NOMO-1 treated with dmso at 0.1 percent for 144 hours (cell line): Measurements from ENCODE around the gene PLXNB3.

Experiments used
- DNase-seq: peaks from one replicate; lab custom pipeline; 2025; ENCODE audit not compliant: unreplicated experiment; lab: John Stamatoyannopoulos, UW

PLXNB3 gene

DNA sequence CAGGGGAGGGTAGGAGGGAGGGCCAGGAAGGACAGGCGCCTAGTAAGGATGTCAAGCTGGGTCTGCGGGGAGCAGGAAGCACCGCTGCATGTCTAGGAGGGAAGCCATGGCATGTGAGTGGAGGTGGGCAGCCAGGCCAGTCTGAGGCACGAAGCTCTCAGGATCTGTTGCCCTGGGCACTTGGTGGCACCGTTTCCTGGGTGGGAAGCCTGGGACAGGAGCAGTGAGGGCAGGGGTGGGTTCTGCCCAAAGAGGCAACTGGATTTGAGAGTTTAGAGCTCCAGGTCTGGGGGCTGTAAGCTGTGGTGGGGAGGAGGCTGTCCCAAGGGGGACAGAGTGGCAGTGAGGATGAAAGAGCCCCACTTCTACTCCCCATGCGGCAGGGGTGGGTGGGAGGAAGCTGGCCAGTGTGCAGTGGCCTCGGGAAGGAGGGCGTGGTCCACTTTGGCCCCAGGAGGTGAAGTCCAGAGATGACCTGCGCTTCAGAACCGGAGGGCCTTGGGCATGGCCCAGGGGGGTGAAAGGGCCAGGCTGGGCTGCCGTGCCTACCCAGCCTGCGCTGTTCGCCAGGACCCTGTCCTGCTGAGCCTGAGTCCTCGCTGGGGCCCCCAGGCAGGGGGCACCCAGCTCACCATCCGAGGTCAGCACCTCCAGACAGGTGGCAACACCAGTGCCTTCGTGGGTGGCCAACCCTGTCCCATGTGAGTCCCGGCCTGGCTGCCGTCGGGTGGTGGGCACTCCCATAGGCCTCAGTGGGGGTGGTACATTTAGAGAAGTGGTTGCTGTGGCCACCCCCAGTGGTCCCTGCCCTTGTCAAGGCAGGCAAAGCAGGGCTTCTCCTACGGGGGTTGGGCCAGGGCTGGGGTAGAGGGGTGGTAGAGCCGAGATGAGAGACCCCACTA is 8.5 kb downstream of the PLXNB3 start:
- no peak for DNase-seq

DNA sequence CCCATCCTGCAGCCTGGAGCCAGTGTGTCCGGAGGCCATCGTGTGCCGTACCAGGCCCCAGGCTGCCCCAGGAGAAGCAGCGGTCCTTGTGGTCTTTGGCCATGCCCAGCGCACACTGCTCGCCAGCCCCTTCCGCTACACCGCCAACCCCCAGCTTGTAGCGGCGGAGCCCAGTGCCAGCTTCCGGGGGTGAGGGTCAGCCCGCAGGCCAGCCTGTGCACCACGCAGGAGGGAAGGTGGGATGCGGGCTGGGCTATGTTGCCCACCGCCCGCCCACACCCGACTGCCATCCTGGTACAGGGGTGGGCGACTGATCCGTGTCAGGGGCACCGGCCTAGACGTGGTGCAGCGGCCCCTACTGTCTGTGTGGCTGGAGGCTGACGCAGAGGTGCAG is 9.2 kb downstream of the PLXNB3 start:
- DNase-seq: no peak

DNA sequence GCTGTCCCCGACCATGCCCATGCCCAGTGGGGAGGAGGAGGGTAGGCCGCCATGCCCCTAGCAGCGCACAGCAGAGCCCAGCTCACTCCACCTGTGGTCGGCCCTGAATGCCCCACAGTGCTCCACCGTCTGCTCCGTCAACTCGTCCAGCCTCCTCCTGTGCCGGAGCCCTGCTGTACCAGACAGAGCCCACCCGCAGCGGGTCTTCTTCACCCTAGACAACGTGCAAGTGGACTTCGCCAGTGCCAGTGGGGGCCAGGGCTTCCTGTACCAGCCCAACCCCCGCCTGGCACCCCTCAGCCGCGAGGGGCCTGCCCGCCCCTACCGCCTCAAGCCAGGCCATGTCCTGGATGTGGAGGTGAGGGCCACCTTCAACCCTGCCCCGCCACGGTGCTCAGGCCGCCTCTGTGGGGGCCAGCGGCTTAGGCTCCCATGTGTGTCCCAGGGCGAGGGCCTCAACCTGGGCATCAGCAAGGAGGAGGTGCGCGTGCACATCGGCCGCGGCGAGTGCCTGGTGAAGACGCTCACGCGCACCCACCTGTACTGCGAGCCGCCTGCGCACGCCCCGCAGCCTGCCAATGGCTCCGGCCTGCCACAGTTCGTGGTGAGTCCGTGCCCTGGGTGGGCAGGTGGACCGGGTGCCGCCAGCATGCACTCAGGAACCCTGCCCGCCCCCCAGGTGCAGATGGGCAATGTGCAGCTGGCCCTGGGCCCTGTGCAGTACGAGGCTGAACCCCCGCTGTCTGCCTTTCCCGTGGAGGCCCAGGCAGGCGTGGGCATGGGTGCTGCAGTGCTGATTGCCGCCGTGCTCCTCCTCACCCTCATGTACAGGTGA is 9.9 kb downstream of the PLXNB3 start:
- DNase-seq: no peak

DNA sequence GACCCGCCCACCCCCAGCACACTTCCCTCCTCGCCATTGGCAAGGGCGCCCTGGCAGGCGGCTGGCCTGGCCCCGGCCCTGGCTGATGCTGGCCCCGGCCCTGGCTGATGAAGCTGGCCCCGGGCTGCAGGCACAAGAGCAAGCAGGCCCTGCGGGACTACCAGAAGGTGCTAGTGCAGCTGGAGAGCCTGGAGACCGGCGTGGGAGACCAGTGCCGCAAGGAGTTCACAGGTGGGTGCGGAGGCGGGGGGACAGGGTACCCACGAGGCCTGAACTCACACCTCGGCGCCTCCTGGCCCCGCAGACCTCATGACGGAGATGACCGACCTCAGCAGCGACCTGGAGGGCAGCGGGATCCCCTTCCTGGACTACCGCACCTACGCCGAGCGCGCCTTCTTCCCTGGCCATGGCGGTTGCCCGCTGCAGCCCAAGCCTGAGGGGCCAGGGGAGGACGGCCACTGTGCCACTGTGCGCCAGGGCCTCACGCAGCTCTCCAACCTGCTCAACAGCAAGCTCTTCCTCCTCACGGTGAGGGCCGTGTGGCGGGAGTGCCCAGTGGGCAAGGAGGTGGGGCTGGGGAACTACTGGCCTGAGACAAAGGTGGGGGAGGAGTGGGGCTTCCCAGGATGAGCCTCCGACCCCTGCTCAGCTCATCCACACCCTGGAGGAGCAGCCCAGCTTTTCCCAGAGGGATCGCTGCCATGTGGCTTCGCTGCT is 10.7 kb downstream of the PLXNB3 start:
- DNase-seq: no peak

DNA sequence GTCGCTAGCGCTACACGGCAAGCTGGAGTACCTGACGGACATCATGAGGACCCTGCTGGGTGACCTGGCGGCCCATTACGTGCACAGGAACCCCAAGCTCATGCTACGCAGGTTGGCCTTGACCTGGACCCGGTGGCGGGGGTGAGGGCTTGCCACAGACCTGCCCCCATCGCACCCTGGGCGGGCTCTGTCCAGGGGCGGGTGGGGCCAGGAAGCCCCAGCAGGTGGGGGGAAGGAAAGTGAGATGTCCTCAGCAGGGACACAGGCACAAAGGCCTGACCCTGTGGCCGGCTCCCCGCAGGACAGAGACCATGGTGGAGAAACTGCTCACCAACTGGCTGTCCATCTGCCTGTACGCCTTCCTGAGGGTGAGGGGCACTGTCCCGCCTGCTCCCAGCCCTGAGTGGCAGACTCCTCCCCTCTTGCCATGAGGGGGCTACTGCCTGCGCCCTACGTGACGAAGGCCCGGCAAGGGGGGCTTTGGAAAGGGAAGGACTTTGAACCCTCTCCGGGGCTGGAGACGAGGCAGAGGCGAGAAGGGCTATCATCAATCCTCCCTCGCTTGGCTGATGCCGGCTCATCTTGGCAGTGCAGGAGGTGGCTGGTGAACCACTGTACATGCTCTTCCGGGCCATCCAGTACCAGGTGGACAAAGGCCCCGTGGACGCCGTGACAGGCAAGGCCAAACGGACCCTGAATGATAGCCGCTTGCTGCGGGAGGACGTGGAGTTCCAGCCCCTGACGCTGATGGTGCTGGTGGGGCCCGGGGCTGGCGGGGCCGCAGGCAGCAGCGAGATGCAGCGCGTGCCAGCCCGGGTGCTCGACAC is 11.5 kb downstream of the PLXNB3 start:
- DNase-seq: no peak

DNA sequence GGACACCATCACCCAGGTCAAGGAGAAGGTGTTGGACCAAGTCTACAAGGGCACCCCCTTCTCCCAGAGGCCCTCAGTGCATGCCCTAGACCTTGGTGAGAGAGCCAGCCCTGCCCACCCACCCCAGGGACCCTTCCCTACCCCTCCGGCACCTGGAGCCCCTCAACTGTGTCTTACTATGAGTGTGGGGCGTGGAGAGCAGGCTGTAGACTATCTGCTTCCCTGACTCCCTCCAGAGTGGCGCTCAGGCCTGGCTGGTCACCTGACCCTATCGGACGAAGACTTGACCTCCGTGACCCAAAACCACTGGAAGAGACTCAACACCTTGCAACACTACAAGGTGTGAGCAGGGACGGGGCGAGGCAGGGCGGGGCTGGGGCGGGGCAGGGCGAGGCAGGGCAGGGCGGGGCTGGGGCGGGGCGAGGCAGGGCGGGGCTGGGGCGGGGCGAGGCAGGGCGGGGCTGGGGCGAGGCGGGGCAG is 12.1 kb downstream of the PLXNB3 start:
- no peak for DNase-seq

DNA sequence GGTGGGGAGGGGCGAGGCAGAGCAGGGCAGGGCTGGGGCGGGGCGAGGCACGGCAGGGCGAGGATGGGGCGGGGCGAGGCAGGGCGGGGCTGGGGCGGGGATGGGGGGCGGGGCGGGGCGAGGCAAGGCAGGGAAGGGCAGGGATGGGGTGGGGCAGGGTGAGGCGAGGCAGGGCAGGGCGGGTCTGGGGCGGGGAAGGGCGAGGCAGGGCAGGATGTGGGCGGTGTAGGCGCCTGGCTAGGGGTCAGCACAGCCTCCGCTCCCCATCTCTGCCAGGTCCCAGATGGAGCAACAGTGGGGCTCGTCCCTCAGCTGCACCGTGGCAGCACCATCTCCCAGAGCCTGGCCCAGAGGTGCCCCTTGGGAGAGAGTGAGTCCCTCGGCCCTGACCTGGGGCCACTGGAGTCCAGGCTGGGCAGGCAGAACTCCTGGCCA is 12.6 kb downstream of the PLXNB3 start:
- DNase-seq: no peak

DNA sequence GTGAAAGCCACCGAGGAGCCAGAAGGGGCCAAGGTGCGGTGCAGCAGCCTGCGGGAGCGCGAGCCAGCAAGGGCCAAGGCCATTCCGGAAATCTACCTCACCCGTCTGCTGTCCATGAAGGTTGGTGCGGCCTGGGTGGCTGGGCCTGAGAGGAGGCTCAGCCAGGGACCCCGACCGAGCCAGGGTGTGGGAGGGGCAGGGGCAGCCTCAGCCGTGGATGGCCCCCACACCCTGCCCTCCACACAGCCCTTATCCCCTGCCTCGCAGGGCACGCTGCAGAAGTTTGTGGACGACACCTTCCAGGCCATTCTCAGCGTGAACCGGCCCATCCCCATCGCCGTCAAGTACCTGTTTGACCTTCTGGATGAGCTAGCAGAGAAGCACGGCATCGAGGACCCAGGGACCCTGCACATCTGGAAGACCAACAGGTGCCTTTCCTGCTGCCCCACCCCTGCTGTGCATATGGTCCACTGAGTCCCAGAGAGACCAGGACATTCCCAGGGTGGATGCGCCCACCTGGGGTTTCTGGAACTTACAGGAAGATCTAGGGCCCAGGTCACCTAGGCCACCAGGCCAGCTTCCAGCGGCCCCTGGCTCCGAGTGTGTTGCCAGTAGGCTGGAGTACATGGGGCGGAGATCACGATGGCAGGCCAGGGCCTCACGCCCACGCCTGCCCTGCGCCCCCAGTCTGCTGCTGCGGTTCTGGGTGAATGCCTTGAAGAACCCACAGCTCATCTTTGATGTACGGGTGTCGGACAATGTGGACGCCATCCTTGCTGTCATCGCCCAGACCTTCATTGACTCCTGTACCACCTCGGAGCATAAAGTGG is 13.4 kb downstream of the PLXNB3 start:
- no peak for DNase-seq

DNA sequence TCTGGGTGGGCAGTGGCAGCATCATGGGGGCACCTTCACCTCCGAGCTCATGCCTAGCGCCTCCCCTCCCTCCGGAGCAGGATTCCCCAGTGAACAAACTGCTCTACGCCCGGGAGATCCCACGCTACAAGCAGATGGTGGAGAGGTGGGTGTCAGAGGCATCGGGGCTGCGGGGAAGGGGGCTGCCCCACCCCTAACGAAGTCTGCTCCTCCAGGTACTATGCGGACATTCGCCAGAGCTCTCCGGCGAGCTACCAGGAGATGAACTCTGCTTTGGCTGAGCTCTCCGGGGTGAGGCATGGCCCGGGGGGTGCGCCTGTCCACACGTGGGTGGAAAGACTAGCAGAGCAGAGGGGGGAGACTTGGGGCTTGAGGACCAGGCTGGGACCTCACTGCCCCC is 14.1 kb downstream of the PLXNB3 start:
- DNase-seq: no peak

DNA sequence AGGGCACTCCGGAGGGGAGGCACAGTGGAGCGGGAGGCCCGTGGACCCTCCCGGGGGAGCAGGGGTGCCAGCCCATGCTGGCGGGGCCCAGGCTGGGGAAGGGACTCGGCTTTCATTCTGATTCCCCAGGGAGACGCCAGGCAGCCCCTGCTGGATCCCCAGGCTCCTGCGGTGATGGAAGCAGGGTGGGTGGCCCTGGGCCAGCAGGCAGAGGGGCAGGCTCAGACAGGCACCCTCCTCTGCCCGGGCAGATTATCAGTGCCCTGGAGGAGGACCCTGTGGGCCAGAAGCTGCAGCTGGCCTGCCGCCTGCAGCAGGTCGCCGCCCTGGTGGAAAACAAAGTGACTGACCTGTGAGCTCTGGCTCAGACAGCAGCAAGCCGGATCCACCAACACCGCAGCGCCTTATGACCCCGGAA is 14.6 kb downstream of the PLXNB3 start:
- no peak for DNase-seq

DNA sequence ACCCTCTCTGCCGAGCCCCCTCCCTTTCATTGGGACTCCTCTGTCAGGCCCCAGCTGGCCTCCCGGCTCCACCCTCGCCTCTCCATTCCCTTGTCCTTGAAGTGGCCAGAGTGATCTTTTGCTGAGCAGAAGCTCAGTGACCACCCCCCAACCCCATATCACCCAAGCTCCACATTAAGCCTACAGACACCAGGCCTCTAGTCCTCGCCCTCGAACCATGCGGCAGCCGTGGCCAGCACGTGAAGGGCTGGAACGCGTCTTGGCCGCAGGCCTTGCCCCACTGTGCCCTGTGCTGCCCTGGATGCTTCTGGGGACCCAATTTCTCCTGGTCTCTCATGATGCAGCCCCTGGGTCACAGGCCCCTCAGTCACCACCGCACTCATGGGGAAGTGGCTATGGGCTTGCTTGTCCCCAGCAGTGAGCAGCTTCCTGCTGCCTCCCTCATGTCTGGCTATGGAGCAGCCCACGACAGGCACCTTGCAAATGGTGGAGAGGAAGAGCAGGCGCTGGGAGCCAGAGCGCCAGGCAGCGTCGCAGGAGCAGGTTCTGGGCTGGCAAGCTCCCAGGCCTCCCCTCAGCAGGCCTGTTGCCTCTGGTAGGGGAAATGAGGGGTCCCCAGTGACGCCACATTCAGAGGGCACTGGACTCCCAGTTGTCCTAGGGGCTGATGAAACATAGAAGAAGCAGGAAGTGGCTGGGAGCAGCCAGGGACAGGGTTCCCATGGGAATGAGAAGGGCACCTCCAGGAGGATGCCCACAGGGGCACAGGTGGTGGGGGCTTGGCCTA is 16.0 kb downstream of the PLXNB3 start:
- no peak for DNase-seq

DNA sequence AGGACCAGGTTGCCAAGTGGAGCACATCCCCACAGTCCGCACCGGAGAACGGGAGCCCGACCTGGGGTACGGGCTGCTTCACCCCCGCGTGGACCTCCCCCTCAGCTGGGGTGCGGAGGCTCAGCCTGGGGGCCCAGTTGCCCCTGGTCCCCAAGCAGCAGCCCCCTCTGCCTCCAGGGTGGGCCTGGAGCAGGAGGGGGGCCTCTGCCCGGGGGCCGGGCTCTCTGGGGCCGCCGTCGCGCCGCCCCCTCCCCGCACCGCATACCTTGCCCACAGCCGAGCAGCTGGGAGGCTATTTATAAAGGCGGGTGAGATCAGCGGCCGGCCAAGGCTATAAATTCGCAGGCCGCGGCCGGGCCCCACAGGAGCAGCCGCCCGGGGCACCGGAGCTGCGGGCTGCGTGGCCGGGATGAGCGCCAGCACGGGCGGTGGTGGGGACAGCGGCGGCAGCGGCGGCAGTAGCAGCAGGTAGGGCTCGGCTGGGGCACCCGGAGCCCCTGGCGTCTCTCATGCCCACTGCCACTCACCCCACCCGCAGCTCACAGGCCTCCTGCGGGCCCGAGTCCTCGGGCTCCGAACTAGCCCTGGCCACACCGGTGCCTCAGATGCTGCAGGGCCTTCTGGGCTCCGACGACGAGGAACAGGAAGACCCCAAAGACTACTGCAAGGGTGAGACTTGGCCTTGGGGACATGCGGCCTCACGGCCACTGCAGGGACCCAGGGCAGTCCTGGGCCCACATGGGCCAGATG is 16.8 kb downstream of the PLXNB3 start, which contains the start of gene SRPK3:
TSS of gene SRPK3 (plus strand) at position 364 of the 750 bp plus-strand sequence. CDS start at position 410, 46 bp downstream.
- DNase-seq: no peak

DNA sequence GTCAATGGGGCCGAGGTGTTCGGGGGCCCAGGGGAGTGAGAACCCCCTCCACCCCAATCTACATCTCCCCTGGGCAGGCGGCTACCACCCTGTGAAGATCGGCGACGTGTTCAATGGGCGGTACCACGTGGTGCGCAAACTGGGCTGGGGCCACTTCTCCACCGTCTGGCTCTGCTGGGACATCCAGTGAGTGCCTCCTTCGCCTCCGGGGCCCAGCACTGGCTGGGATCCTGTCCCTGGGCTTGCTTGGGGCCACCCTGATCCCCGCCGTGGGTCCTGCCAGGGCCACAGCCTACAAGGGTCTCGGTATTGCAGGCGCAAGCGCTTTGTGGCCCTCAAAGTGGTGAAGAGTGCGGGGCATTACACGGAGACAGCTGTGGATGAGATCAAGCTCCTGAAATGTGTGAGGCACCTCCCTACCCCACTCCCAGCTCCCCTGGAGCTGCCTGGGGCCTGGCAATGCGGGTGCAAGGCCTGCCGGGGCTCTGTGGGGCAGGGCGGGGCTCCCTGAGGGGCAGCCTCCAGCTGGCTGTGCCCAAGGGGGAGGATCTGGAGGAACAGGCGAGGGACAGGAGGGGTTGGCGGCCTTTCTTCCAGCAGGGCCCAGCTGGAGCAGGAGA is 17.5 kb downstream of the PLXNB3 start:
- DNase-seq: no peak

DNA sequence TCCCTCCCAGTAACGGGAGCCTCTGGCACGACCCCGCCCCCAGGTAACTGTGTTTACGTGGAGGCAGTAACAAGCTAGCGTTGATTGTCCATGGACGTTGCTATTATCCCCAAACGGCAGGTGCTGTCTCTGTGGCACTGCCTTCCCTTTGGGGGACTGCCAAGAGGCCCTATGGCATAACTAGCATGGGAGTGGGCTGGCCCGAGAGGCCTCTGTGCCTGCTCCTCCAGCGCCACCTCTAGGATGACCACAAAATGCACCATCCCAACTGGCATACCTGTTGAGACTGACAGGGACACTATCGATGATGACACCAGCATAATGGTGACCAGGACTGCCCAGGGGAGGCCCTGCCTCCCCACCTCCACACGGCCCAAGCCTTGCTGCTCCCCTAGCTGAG is 18.3 kb downstream of the PLXNB3 start:
- DNase-seq: no peak

DNA sequence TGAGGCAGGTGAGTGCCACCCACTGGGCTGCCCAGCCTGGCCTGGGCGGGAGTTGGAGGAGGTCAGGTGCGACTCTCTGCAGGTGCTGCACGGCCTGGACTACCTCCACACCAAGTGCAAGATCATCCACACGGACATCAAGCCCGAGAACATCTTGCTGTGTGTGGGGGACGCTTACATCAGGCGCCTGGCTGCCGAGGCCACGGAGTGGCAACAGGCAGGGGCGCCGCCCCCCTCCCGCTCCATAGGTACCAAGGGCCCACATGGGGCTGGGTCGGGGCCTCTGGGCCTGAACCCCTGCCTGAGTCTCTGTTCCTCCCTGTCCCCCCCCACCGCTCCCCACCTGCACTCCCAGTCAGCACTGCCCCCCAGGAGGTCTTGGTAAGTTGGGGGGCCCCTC is 18.8 kb downstream of the PLXNB3 start:
- no peak for DNase-seq

DNA sequence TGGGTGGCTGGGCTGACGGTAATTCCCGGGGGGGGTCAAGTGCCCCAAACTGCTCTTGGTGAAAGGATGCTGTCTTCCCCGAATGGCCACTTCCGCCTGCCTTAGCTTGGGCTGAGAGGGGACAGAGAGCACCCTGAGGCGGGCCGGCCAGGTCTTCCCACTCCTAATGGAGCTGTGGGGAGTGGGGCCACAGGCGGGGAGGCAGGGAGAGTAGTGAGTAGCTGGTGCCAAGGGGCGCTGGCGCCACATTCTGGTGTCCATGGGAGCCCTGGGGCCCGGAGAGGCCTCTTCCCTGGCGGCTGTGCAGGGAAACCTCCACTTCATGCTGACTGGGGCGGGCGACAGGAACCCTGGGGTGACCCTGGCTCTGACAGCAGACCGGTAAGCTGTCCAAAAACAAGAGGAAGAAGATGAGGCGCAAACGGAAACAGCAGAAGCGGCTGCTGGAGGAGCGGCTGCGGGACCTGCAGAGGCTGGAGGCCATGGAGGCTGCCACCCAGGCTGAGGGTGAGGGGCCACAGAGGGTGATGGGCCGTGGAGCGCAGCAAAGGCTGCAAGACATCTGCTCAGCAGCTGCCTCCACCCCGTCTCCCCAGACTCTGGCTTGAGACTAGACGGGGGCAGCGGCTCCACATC is 19.4 kb downstream of the PLXNB3 start:
- DNase-seq: no peak
